ENCODE results near the gene PITPNM3. TPM values are rescaled to one million over a fixed set of nuclear protein-coding genes. Genes with fewer than 3 reads are reported as not detected.
A peak's percentile ranks its signal among the peaks of the same experiment; 100 is the strongest.

PITPNM3 gene
- total RNA-seq, 1 donor from 2014 or later = 1.4 TPM

DNA sequence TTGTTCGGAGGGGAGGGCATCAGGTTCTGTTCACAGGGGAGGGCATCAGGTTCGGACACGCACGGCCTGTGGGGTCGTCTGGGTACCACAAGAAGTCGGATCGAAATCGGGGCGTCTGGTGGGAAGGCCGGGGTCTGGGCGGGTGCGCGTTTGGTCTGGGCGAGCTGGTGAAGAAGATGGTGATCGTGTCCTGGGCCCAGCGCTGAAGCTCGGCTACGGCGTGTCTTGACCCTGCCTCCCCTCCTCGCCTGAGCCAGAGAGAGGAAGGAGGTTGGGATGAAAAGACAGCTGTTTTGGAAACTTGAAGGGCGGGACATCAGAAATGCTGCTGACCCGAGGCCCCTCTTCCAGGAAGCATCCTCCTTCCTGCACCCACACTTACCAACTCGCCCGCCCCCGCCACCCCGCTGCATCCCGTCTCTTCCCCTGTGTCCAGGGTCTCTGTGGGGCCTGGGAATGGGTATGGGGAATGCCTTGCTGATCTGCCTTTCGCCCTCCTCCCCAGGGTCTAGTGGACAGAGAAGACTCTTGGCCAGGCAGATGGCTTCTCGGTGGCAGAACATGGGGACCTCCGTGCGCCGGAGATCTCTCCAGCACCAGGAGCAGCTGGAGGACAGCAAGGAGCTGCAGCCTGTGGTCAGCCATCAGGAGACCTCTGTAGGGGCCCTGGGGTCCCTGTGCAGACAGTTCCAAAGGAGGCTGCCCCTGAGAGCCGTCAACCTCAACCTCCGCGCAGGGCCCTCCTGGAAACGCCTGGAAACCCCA is 111.6 kb downstream of the PITPNM3 start:
- no peak for DNase-seq (ENCODE audit: low read depth, low spot score)
- no peaks in the 10 kb centered on the region for H3K9me3 Mint-ChIP-seq
- TF ChIP-seq, protein P1, sequence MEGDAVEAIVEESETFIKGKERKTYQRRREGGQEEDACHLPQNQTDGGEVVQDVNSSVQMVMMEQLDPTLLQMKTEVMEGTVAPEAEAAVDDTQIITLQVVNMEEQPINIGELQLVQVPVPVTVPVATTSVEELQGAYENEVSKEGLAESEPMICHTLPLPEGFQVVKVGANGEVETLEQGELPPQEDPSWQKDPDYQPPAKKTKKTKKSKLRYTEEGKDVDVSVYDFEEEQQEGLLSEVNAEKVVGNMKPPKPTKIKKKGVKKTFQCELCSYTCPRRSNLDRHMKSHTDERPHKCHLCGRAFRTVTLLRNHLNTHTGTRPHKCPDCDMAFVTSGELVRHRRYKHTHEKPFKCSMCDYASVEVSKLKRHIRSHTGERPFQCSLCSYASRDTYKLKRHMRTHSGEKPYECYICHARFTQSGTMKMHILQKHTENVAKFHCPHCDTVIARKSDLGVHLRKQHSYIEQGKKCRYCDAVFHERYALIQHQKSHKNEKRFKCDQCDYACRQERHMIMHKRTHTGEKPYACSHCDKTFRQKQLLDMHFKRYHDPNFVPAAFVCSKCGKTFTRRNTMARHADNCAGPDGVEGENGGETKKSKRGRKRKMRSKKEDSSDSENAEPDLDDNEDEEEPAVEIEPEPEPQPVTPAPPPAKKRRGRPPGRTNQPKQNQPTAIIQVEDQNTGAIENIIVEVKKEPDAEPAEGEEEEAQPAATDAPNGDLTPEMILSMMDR (conservative IDR thresholded peaks at IDR 0.05) = no peak
- H3K27ac Mint-ChIP-seq (ENCODE audit: unreplicated experiment) = peak overlapping the region; percentile 99
- H3K4me3 Mint-ChIP-seq = peak overlapping the region; percentile 97
- H3K4me1 Mint-ChIP-seq = peaks cover 54% of the 10 kb centered on the region
- no peaks in the 10 kb centered on the region for H3K27me3 Mint-ChIP-seq (ENCODE audit: low read depth)
- peaks cover 15% of the 10 kb centered on the region for H3K36me3 Mint-ChIP-seq (ENCODE audit: low read depth)

DNA sequence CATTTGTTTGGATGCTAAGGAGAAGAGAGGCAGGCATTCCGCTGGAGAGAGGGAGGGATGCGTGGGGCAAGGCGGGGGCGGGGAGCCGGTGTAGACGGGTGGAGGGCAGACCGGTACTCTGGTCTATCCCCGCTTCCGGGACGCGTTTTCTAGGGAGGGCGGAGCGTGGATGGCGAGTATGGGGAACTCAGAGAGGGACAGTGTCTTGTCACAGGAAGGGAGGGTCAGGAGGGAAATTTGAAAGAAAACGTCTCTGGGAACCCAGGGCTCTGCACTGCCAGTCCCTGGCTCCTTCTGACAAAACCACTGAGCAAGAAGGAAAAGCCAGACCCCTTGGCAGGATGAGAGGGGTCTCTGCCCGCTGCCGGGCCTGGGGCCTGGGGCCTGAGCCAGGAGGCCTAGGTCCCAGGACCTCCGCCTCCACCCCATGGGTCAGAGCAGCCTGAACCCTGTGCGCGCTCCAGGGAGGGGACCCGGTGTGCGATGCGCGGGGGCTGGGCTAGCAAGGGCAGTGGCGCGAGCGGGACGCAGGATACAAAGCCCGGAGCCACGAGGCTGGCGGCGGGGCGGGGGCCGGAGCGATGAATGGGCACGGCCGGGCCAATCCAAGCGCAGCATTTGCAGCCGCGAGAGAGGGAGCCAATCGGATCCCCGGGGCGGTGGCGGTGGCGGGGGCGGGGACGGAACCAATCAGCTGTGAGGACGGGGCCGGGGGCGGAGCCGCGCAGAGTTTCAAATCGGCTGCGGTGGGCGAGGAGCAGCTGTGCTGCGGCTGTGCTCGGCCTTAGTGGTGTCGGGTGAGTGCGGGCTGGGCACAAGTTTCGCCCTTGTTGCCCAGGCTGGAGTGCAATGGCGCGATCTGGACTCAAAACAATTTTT is 112.4 kb downstream of the PITPNM3 start, which contains the start of gene PIMREG:
Gene PIMREG (plus strand): TSS at position 764 of the 879 bp plus-strand sequence. CDS start 656 bp downstream, outside the sequence.
- Mint-ChIP-seq H3K36me3 (ENCODE audit: low read depth) (peaks cover 12% of the 10 kb centered on the region), H3K4me3 (peak within 1 kb of the TSS; percentile 97), H3K9me3 (no peaks in the 10 kb centered on the region), H3K27ac (ENCODE audit: unreplicated experiment) (peak within 1 kb of the TSS; percentile 99), H3K4me1 (peaks cover 59% of the 10 kb centered on the region), H3K27me3 (ENCODE audit: low read depth) (no peaks in the 10 kb centered on the region)
- peak; percentile 97 for DNase-seq (ENCODE audit: low read depth, low spot score)
- TF ChIP-seq, protein P1 (conservative IDR thresholded peaks at IDR 0.05) = no peak

DNA sequence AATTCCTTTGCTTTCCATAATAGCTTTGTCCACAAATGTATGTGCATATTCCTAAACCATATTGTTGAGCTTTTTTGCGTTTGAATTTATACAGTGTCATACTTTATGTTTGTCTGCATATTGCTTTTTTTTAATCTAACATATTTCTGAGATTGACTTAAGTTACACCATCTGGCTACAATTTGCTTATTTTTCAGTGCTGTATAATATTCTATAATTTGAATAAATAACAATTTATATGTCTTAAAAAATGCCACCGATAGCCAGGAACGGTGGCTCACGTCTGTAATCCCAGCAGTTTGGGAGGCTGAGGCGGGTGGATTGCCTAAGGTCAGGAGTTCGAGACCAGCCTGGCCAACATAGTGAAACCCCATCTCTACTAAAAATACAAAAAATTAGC is 113.6 kb downstream of the PITPNM3 start:
- no peak for DNase-seq (ENCODE audit: low read depth, low spot score)
- TF ChIP-seq, protein P1 (conservative IDR thresholded peaks at IDR 0.05) = no peak
- no peaks in the 10 kb centered on the region for H3K9me3 Mint-ChIP-seq
- no peak overlapping the region for H3K4me3 Mint-ChIP-seq
- no peak overlapping the region for H3K27ac Mint-ChIP-seq (ENCODE audit: unreplicated experiment)
- peaks cover 10% of the 10 kb centered on the region for H3K36me3 Mint-ChIP-seq (ENCODE audit: low read depth)
- peaks cover 3% of the 10 kb centered on the region for H3K27me3 Mint-ChIP-seq (ENCODE audit: low read depth)
- peaks cover 64% of the 10 kb centered on the region for H3K4me1 Mint-ChIP-seq

DNA sequence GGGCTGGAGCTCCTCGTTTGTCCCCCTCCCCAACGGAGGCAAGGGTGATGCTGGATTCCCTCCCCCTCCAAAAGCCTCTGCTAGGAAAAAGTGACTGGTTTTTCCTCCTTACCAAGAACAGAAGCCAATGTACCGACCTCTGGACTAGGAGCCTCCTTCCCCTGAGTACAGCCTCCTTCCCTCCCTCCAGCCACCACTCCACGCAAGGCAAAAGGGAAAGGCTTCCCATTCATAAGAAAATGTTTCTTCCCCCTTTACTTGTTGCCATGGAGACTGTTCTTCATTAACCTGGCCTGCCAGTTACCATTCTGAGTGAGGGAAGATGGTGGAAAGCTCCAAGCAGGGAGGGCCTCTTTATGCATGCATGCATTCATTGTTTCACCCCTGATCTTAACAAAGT is 116.4 kb downstream of the PITPNM3 start:
- peak overlapping the region; percentile 20 for H3K27ac Mint-ChIP-seq (ENCODE audit: unreplicated experiment)
- TF ChIP-seq, protein P1 (conservative IDR thresholded peaks at IDR 0.05) = no peak
- H3K36me3 Mint-ChIP-seq (ENCODE audit: low read depth) = peaks cover 4% of the 10 kb centered on the region
- DNase-seq (ENCODE audit: low read depth, low spot score) = no peak
- peaks cover 10% of the 10 kb centered on the region for H3K27me3 Mint-ChIP-seq (ENCODE audit: low read depth)
- H3K9me3 Mint-ChIP-seq = no peaks in the 10 kb centered on the region
- peaks cover 52% of the 10 kb centered on the region for H3K4me1 Mint-ChIP-seq
- H3K4me3 Mint-ChIP-seq = peak overlapping the region; percentile 48

DNA sequence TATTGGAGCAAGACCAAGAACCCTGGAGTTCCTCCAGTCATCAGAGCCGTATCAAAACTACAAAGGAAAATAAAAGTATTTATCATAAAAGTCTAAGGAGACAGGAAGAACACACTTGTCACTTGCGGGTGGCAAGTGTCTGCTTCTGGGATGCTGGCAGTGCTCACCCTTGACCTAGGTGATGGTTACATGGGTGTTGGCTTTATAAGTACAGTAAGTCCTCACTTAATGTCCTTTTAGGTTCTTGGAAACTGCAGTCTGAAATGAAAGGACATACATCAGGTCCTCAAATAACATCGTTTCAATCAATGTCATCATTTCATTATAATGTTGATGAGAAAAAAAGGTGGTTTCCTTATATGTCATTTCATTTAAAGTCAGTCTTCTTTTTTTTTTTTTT is 118.4 kb downstream of the PITPNM3 start:
- no peaks in the 10 kb centered on the region for H3K9me3 Mint-ChIP-seq
- DNase-seq (ENCODE audit: low read depth, low spot score) = no peak
- TF ChIP-seq, protein P1 (conservative IDR thresholded peaks at IDR 0.05) = no peak
- H3K4me1 Mint-ChIP-seq = peaks cover 37% of the 10 kb centered on the region
- H3K27ac Mint-ChIP-seq (ENCODE audit: unreplicated experiment) = no peak overlapping the region
- peaks cover 10% of the 10 kb centered on the region for H3K27me3 Mint-ChIP-seq (ENCODE audit: low read depth)
- H3K36me3 Mint-ChIP-seq (ENCODE audit: low read depth) = no peaks in the 10 kb centered on the region
- H3K4me3 Mint-ChIP-seq = no peak overlapping the region

Data from neural crest cell (in vitro differentiated cells).